Thoracic aorta (tissue), 2 donors: ENCODE results near the gene MED13L. TPM values are rescaled to one million over a fixed set of nuclear protein-coding genes. Genes with fewer than 3 reads are reported as not detected.

Experiments
- ATAC-seq: fragments of 150-250 bp; one replicate; pipeline ENCODE4 v1.8.0; 2017; ENCODE audit warnings: low read depth; ENCODE audit not compliant: insufficient number of reproducible peaks, low FRiP score
- DNase-seq: peaks from one replicate; pipeline ENCODE4 v3.0.0-alpha.2; 2020; ENCODE audit warnings: low spot score
- H3K27ac ChIP-seq, 2 donors: fragments of 200-600 bp; sonication (generic); 1 replicate in 1 of 2; 2 replicates in 1 of 2; pipeline ENCODE4 v1.5.1; 2016; ENCODE audit warnings: mild to moderate bottlenecking in 2 of 2, moderate library complexity in 2 of 2
- H3K27me3 ChIP-seq: fragments of 200-600 bp; sonication (generic); replicated peaks from 2 replicates; pipeline ENCODE4 v1.6.0; 2016; ENCODE audit warnings: mild to moderate bottlenecking; ENCODE audit not compliant: insufficient read depth
- H3K36me3 ChIP-seq: fragments of 200-600 bp; sonication (generic); one replicate; pipeline ENCODE4 v1.5.1; 2016
- H3K4me1 ChIP-seq, 2 donors: fragments of 200-600 bp; sonication (generic); 1 replicate in 1 of 2; 2 replicates in 1 of 2; pipeline versions ENCODE4 v1.5.1 to v1.6.0; 2016; ENCODE audit warnings: low read depth in 2 of 2, mild to moderate bottlenecking in 1 of 2; ENCODE audit not compliant: control insufficient read depth in 1 of 2
- H3K4me3 ChIP-seq: fragments of 200-600 bp; sonication (generic); 2 replicates; pipeline ENCODE4 v1.5.1; 2016; ENCODE audit warnings: mild to moderate bottlenecking
- H3K9me3 ChIP-seq: fragments of 200-600 bp; sonication (generic); 2 replicates; pipeline ENCODE4 v1.5.1; 2016
- total RNA-seq, 2 donors: library from RNA; depleted of rRNA; stranded (reverse); fragments of >200 nt; gene quantifications; one replicate each; pipeline versions ENCODE4 v1.1.0 to v1.2.3, GENCODE V29; 2016
- TF ChIP-seq, protein P1 (sequence below): fragments of 200-600 bp; sonication (generic); IDR thresholded peaks from one replicate; pipeline ENCODE4 v1.5.1; 2019; ENCODE audit warnings: antibody characterized with exemption

MED13L gene
- total RNA-seq, 2 donors from 2014 or later: 186 to 221 TPM

DNA sequence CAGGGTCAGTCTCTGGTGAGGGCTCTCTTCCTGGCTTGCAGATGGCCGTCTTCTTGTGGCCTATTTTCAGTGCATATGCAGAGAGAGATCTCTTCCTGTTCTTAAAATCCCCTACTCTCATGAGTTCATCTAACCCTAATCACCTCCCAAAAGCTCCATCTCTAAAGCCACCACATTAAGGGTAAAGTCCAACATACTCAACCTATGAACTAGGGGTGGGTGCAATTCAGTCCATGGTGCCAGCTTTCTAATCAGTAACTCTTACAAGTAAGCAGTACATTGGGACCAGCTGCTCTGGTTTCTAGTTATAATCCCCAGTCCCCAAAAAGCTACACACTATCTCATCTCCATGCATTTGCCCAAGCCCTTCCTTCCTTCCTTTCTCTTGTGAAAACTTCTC lies 365.1 kb downstream of the MED13L start:
- DNase-seq (no peak), ATAC-seq (no peak)
- H3K27me3 ChIP-seq: no peaks in the 10 kb centered on the region

DNA sequence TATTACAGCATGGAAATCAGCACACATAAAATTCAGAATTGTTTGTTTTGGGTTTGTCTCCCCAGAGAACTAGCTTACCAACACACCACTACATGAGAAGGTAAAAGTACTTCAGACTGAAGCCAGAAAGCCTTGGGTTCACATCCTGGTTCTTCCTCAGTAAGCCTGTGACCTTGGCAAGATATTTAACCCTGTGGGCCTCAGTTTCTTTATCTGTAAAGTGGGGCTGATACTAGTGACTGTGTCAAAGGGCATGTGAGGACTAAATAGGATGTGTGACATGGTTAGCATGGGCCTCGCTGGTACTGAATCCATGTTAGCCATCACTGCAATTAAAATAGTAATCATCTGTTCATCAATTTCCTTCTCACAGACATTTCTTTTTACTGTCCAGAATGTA lies 366.1 kb downstream of the MED13L start:
- H3K27me3 ChIP-seq: no peaks in the 10 kb centered on the region

More for the DNA sequence above, 365.1 kb downstream of the MED13L start:
- TF ChIP-seq, protein P1, sequence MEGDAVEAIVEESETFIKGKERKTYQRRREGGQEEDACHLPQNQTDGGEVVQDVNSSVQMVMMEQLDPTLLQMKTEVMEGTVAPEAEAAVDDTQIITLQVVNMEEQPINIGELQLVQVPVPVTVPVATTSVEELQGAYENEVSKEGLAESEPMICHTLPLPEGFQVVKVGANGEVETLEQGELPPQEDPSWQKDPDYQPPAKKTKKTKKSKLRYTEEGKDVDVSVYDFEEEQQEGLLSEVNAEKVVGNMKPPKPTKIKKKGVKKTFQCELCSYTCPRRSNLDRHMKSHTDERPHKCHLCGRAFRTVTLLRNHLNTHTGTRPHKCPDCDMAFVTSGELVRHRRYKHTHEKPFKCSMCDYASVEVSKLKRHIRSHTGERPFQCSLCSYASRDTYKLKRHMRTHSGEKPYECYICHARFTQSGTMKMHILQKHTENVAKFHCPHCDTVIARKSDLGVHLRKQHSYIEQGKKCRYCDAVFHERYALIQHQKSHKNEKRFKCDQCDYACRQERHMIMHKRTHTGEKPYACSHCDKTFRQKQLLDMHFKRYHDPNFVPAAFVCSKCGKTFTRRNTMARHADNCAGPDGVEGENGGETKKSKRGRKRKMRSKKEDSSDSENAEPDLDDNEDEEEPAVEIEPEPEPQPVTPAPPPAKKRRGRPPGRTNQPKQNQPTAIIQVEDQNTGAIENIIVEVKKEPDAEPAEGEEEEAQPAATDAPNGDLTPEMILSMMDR: no peak
- no peak overlapping the region for H3K4me3 ChIP-seq
- H3K9me3 ChIP-seq: no peaks in the 10 kb centered on the region
- H3K36me3 ChIP-seq: no peaks in the 10 kb centered on the region
- no peak overlapping the region for H3K27ac ChIP-seq
- no peaks in the 10 kb centered on the region for H3K4me1 ChIP-seq

DNA sequence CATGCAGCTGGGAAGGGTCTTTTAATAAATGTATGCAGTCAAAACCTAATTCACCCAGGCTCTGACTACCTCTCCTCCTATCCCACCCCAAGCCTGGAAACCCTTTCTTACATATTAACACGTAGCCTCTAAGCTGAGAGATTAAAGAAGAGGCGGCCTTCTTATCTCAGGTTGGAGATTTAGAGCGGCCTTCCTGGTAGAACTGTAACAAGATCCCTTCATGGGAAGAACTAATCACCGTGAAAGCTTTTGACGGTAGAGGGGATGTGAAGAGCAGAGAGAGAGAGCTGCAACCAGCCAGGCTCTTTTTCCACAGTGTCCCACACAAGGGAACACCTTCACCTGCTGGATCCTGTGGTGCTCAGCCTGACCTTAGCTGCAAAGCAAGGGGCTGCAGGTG lies 367.4 kb downstream of the MED13L start:
- Histone ChIP-seq H3K27me3 (no peaks in the 10 kb centered on the region), H3K27ac (no peak overlapping the region), H3K4me1 (no peaks in the 10 kb centered on the region), H3K4me3 (no peak overlapping the region), H3K9me3 (no peaks in the 10 kb centered on the region), H3K36me3 (no peaks in the 10 kb centered on the region)
- DNase-seq: no peak
- ATAC-seq: no peak
- TF ChIP-seq, protein P1: no peak

More for the DNA sequence above, 366.1 kb downstream of the MED13L start:
- TF ChIP-seq, protein P1: no peak
- H3K9me3 ChIP-seq: no peaks in the 10 kb centered on the region
- H3K27ac ChIP-seq: no peak overlapping the region
- DNase-seq: no peak
- H3K4me3 ChIP-seq: no peak overlapping the region
- no peak for ATAC-seq
- H3K4me1 ChIP-seq: no peaks in the 10 kb centered on the region
- no peaks in the 10 kb centered on the region for H3K36me3 ChIP-seq
